ENCODE measurements around the gene ODAD2.

DNA sequence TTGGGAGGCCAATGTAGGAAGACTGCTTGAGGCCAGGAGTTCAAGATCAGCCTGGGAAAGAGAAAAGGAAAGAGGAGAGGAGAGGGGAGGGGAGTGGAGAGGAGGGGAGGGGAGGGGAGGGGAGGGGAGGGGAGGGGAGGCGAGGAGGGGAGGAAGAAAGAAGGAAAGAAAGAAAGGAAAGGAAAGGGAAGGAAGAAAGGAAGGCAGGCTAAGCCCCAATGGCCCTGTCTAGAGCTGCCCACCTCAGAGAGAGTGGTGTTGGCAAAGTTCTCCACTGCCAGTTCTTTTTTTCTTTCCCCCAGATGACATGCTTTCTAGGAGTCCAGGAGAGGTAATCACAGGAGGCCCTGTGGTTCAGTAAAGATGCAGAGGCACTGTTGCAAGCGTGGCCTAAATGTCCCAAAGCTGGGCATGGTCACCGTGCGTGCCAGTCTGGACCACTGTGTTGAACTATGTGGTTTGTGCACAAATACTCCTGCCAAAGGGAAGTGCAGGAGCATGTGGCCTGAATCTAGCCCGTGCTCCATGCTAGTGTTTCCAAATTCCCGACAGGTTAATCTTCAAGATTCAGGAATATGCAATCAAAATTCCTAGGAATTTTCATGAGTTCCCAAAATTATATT is 39.7 kb downstream of the ODAD2 start:
- TF ChIP-seq, protein P1, sequence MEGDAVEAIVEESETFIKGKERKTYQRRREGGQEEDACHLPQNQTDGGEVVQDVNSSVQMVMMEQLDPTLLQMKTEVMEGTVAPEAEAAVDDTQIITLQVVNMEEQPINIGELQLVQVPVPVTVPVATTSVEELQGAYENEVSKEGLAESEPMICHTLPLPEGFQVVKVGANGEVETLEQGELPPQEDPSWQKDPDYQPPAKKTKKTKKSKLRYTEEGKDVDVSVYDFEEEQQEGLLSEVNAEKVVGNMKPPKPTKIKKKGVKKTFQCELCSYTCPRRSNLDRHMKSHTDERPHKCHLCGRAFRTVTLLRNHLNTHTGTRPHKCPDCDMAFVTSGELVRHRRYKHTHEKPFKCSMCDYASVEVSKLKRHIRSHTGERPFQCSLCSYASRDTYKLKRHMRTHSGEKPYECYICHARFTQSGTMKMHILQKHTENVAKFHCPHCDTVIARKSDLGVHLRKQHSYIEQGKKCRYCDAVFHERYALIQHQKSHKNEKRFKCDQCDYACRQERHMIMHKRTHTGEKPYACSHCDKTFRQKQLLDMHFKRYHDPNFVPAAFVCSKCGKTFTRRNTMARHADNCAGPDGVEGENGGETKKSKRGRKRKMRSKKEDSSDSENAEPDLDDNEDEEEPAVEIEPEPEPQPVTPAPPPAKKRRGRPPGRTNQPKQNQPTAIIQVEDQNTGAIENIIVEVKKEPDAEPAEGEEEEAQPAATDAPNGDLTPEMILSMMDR (IDR thresholded peaks at IDR 0.05): no peak
- no peak for TF ChIP-seq POLR2AphosphoS5 (IDR thresholded peaks at IDR 0.05)
